Right lobe of liver (tissue), 6 donors: ENCODE data around the gene PDCL3. TPM values are rescaled to one million over a fixed set of nuclear protein-coding genes. Genes with fewer than 3 reads are reported as not detected.

Source experiments
- ATAC-seq, 4 donors: fragments of 200-7000 bp; cut with Tn5 transposase; one replicate each; pipeline ENCODE4 v1.9.1; 2020; ENCODE audit warnings: mild to moderate bottlenecking in 4 of 4, moderate library complexity in 4 of 4
- DNase-seq, 3 donors: peaks; one replicate each; pipeline ENCODE4 v3.0.0-alpha.2; 2020
- H3K27ac ChIP-seq, 3 donors: fragments of 200-600 bp; one replicate each; pipeline ENCODE4 v1.8.0; 2022
- H3K27me3 ChIP-seq, 2 donors: fragments of 200-600 bp; one replicate each; pipeline ENCODE4 v1.8.0; 2022
- H3K36me3 ChIP-seq, 4 donors: fragments of 200-600 bp; sonication (generic) in 1 of 4; one replicate each; pipeline versions ENCODE4 v1.5.1 to v1.8.0; 2017 to 2022; ENCODE audit warnings: control low read depth in 1 of 4
- H3K4me1 ChIP-seq, 4 donors: fragments of 200-600 bp; sonication (generic) in 1 of 4; one replicate each; pipeline versions ENCODE4 v1.5.1 to v1.8.0; 2017 to 2022; ENCODE audit warnings: control low read depth in 1 of 4
- H3K4me3 ChIP-seq, 3 donors: fragments of 200-600 bp; one replicate each; pipeline ENCODE4 v1.8.0; 2022
- H3K9me3 ChIP-seq, 4 donors: fragments of 200-600 bp; sonication (generic) in 1 of 4; one replicate each; pipeline versions ENCODE4 v1.5.1 to v1.8.0; 2017 to 2022; ENCODE audit warnings: control low read depth in 1 of 4
- POLR2A ChIP-seq: fragments of 450-650 bp; IDR thresholded peaks from one replicate; pipeline ENCODE4 v1.6.1; 2017; ENCODE audit warnings: antibody characterized with exemption, mild to moderate bottlenecking
- WGBS: methylation state at CpG from one replicate; pipeline ENCODE4 v1.1.6; 2018; ENCODE audit warnings: low coverage, low lambda C conversion rate; ENCODE audit not compliant: insufficient coverage; ENCODE audit errors: missing lambda C conversion rate; 5-methylcytosine and 5-hydroxymethylcytosine counted together
- intact Hi-C, 2 donors: fragments of 100-400 bp; cut with DNase I; formaldehyde crosslinking; loops; one replicate each; pipeline versions ENCODE4 v1.11.2 to v1.14.1; 2022
- small RNA-seq, 2 experiments: library from RNA; depleted of rRNA; stranded (forward); fragments of <200 nt; gene quantifications; one replicate each; pipeline ENCODE3, GENCODE V24; 2016
- total RNA-seq, 6 experiments: library from RNA; depleted of rRNA in 2 of 6; stranded (reverse); fragments of >200 nt in 2 of 6; fragmentation: NEBNext Ultra II Directional in 3 of 6; extraction: Animal tissue kit (Norgen Biotek cat#: 25700) in 3 of 6; gene quantifications; one replicate each; pipeline versions ENCODE4 v1.1.0 to v1.2.4, GENCODE V29; 2016 to 2023
- TF ChIP-seq, protein P1 (sequence below), 4 donors: fragments of 200-600 bp in 3 of 4; fragments of 450-650 bp in 1 of 4; IDR thresholded peaks; one replicate each; pipeline versions ENCODE4 v1.5.1 to v1.8.0; 2016 to 2022; ENCODE audit warnings: antibody characterized with exemption in 4 of 4, mild to moderate bottlenecking in 2 of 4
- donor health status: DM: no; HTN: yes; CAD: no.
- donor health status: DM: no; HTN: no; CAD: no.
- donor health status: DM: no; HTN: no; CAD: no.
- donor health status: DM: no; HTN: yes; CAD: no.
- donor health status: DM: no; HTN: yes; CAD: no.

The PDCL3 gene
- total RNA-seq, 6 experiments from 2014 or later = 5.2 to 8.4 (median 7.0) TPM

- H3K9me3 ChIP-seq = no peaks in the 10 kb centered on the region
- 80% methylated on average over 5 of the region's 8 CpGs for WGBS
- H3K27ac ChIP-seq = no peak overlapping the region
- intact Hi-C loops = no loop called here
- no peak for DNase-seq
- ATAC-seq = no peak
- no peak overlapping the region for H3K4me3 ChIP-seq
- no peaks in the 10 kb centered on the region for H3K4me1 ChIP-seq
- no peaks in the 10 kb centered on the region for H3K27me3 ChIP-seq
- no peaks in the 10 kb centered on the region for H3K36me3 ChIP-seq
- TF ChIP-seq, protein P1, sequence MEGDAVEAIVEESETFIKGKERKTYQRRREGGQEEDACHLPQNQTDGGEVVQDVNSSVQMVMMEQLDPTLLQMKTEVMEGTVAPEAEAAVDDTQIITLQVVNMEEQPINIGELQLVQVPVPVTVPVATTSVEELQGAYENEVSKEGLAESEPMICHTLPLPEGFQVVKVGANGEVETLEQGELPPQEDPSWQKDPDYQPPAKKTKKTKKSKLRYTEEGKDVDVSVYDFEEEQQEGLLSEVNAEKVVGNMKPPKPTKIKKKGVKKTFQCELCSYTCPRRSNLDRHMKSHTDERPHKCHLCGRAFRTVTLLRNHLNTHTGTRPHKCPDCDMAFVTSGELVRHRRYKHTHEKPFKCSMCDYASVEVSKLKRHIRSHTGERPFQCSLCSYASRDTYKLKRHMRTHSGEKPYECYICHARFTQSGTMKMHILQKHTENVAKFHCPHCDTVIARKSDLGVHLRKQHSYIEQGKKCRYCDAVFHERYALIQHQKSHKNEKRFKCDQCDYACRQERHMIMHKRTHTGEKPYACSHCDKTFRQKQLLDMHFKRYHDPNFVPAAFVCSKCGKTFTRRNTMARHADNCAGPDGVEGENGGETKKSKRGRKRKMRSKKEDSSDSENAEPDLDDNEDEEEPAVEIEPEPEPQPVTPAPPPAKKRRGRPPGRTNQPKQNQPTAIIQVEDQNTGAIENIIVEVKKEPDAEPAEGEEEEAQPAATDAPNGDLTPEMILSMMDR (IDR thresholded peaks at IDR 0.05) = no peak
- TF ChIP-seq POLR2A = no peak
Observed at GRCh38 chr2:100623033-100623715, 60.4 kb downstream of the PDCL3 start.

- Histone ChIP-seq H3K9me3 (no peaks in the 10 kb centered on the region), H3K27me3 (no peaks in the 10 kb centered on the region), H3K27ac (no peak overlapping the region), H3K36me3 (no peaks in the 10 kb centered on the region), H3K4me3 (no peak overlapping the region), H3K4me1 (no peaks in the 10 kb centered on the region)
- no peak for ATAC-seq
- no peak for TF ChIP-seq POLR2A
- TF ChIP-seq, protein P1 (IDR thresholded peaks at IDR 0.05) = no peak
- intact Hi-C loops = no loop called here
- WGBS = 58% methylated on average over 2 of the region's 2 CpGs
- no peak for DNase-seq
Observed at GRCh38 chr2:100623930-100624329, 61.1 kb downstream of the PDCL3 start.

GRCh38 chr2:100624536-100624935 lies 61.7 kb downstream of the PDCL3 start:
- WGBS = no CpG with 5 or more reads among the region's 4 CpGs
- no peak for DNase-seq
- no peaks in the 10 kb centered on the region for H3K27me3 ChIP-seq
- H3K9me3 ChIP-seq = no peaks in the 10 kb centered on the region
- no peak for ATAC-seq
- intact Hi-C loops = no loop called here
- TF ChIP-seq POLR2A = no peak
- TF ChIP-seq, protein P1 (IDR thresholded peaks at IDR 0.05) = no peak
- H3K36me3 ChIP-seq = no peaks in the 10 kb centered on the region
- H3K27ac ChIP-seq = no peak overlapping the region
- H3K4me3 ChIP-seq = no peak overlapping the region
- no peaks in the 10 kb centered on the region for H3K4me1 ChIP-seq

- TF ChIP-seq POLR2A = no peak
- H3K4me1 ChIP-seq = no peaks in the 10 kb centered on the region
- H3K27me3 ChIP-seq = no peaks in the 10 kb centered on the region
- WGBS = 72% methylated on average over 6 of the region's 6 CpGs
- no peak overlapping the region for H3K27ac ChIP-seq
- H3K9me3 ChIP-seq = no peaks in the 10 kb centered on the region
- H3K4me3 ChIP-seq = no peak overlapping the region
- intact Hi-C loops = no loop called here
- H3K36me3 ChIP-seq = no peaks in the 10 kb centered on the region
- ATAC-seq = no peak
- DNase-seq = no peak
Observed at GRCh38 chr2:100625717-100626116, 62.9 kb downstream of the PDCL3 start.

Small RNA genes lying within 50 kb of the gene (small RNA-seq; reads per million reads assigned to genes)
- 0 reads per million in 2 experiments for gene HMGN2P22

Other genes starting within 250 kb of the PDCL3 start
- 1 to 10 TPM in 5 of 6 experiments, under 1 TPM in 1; 0.51 to 2.5 (median 1.7) TPM for gene LONRF2, start 240.5 kb upstream of the PDCL3 start, total RNA-seq
- under 1 TPM; 0.19 to 0.88 (median 0.50) TPM for gene CHST10, start 145.3 kb upstream of the PDCL3 start, total RNA-seq
- not detected for gene NMS, start 92.5 kb upstream of the PDCL3 start, total RNA-seq